T1000 (cell line): ENCODE data around the gene ABCC3.
A peak's percentile ranks its signal among the peaks of the same experiment; 100 is the strongest.
"Not testable (repeated sequence)": the region's sequence is repeated elsewhere in the genome, so short reads cannot be mapped to it uniquely, and the experiment has no call there.

ENCODE experiments used
- DNase-seq: peaks from one replicate; lab custom pipeline; 2025; ENCODE audit warnings: mixed read lengths; lab: John Stamatoyannopoulos, UW

The ABCC3 gene

DNA sequence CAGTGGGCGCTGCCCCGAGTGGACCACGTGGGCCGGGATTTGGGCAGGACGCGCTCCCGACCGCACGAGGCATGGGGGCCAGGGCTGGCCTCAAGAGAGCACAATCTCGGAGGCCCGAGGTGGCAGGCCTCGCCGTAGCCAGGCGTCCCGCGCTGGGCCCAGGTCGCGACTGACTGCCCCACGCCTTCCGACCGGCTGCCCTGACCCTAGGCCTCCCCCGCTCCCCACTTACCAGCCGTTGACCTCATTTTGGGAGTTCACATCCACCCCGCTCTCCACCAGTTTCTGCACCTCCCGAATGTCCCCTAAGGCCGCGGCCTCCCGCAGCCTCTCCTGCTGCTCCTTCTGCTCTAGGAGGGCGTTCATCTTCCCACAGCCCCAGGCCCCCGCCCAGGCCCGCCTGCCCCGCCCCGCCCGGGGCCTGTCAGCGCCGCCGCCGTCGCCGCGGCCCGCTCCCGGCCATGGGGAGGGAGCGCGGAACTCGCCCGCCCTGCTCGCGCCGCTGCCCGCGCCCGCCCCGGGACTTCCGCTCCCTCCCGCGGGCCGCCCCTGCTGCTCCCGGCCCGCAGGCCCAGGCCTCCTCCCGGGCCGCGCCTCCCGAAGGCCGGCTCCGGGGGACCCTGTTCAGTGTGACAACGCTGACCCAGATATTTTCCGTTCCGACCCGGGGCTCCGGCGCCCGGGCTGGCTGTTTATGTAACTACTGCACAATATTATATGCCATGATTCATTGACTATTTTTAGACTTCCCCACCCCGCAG lies 72.8 kb downstream of the ABCC3 start, which contains the start of gene ANKRD40:
TSS of gene ANKRD40 (minus strand) at position 626 of the 761 bp plus-strand sequence. CDS start at position 366, 260 bp downstream.
- peak; percentile 89 for DNase-seq

DNA sequence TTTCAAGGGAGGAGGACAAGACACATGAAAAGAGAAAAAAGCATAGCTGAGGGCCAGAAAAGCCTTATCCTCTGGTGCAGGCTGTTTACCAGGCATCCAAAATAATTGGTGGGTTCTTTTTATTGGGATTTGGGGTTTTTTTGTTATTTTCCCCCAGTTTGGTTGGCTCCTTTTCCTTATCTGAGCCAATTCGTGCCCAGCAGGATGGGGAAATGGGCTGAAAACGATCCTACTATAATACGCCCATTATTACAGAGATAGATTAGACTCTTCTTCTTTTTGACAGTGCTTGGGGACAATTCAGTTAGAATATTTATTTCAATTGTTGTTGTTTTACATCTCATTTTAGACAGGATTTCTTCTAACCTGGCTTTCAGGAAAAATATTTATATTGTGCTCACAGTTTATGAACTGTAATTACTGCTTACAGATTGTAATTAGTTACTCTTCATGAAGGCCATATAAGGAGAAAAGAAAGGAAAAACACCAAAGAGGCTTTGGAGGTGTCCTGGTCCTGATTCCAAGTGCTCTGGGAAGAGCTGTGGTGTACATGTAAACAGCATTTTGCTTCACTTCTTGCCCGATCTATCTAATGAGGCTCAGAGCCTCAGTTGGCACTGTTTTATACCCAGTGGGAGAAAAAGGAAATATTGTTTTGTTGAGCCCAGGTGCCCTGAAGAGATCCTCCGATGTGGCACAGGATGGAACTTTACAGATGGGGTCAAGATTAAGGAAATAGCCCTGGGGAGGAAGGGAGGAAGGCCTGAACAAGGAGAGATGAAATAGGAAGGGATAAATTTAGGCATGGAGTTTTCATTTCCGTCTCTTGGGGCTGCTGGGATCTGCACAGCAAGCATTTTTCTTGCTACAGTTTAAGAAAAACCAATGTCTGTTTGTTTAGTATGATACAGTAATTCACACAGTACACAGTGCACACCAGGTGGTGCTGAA lies 73.6 kb downstream of the ABCC3 start:
- no peak for DNase-seq

- not testable (repeated sequence) for DNase-seq
Observed at GRCh38 chr17:50709053-50709452, 74.4 kb downstream of the ABCC3 start.

DNA sequence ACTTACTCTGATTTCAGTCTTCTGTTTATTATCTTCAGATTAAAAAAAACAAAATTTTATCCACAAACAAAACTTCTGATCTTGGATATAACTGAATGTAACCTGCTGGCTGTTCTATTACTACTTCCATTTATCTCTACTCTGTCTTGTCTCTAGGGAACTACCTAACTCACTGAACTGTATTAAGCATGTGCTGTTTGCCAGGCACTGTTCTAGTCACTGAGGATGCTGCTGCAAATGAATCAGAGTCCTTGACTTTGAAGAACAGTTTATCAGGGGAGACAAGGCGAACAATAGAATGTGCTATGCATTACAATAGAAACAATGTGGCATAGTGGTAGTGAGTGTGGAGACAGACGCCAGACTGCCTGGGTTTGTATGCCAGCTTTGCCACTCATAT lies 75.3 kb downstream of the ABCC3 start:
- no peak for DNase-seq

- DNase-seq, result no peak
Observed at GRCh38 chr17:50710650-50711049, 76.0 kb downstream of the ABCC3 start.

DNA sequence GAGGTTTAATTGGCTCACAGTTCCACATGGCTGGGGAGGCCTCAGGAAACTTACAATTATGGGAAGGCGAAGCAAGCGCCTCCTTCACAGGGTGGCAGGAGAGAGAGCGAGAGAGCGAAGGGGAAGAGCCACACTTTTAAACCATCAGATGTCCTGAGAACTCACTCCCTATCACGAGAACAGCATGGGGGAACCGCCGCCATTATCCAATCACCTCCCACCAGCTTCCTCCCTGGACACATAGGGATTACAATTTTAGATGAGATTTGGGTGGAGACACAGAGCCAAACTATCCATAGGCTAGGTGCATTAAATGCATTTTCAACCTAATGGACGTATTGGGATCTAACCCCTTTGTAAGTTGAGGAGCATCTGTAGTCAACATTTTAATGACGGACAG lies 78.0 kb downstream of the ABCC3 start:
- no peak for DNase-seq

DNA sequence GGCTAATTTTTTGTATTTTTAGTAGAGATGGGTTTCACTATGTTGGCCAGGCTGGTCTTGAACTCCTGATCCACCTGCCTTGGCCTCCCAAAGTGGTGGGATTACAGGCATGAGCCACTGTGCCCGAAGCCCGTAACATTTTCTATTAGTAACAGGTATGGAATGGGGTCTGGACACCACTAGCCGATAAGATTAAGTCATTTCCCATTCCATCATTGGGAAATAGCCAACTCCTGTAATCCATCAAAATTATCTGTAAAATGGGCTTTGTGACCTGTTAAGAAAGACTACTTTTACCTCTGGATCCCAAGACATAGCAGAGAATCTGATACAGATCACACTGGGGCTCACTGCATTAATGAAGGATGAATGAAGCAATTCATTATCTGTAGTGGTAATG lies 80.8 kb downstream of the ABCC3 start:
- no peak for DNase-seq

DNA sequence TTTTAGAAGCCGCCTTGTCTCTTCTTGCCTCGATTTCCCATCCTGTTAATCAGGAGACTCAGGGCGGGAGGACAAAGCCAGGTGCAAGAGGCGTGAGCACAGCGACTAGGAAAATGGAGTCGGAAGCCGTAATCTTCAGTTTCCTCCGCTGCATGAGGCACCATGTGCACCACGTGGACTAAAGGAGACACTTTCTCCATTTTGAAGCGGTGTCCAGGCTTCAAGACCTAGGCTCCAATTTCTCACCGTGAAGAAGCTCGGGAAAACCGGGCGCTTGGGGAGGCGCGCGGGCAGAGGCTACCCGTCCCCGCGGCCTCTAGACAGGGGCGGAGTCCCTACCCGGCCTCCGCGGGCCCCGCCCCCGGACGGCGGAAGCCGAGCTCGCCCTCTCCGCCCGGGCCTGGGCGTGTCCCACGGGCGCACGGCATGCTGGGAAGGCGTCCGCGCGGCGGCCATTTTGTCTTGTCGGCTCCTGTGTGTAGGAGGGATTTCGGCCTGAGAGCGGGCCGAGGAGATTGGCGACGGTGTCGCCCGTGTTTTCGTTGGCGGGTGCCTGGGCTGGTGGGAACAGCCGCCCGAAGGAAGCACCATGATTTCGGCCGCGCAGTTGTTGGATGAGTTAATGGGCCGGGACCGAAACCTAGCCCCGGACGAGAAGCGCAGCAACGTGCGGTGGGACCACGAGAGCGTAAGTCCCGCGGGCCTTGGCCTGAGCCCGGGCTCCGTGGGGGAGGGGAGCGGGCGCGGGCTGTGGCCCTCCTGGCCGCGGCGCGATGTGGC lies 84.7 kb downstream of the ABCC3 start, which contains the start of gene LUC7L3:
TSS of gene LUC7L3 (plus strand) at position 460 of the 780 bp plus-strand sequence. CDS start at position 590, 130 bp downstream.
- peak; percentile 95 for DNase-seq

DNA sequence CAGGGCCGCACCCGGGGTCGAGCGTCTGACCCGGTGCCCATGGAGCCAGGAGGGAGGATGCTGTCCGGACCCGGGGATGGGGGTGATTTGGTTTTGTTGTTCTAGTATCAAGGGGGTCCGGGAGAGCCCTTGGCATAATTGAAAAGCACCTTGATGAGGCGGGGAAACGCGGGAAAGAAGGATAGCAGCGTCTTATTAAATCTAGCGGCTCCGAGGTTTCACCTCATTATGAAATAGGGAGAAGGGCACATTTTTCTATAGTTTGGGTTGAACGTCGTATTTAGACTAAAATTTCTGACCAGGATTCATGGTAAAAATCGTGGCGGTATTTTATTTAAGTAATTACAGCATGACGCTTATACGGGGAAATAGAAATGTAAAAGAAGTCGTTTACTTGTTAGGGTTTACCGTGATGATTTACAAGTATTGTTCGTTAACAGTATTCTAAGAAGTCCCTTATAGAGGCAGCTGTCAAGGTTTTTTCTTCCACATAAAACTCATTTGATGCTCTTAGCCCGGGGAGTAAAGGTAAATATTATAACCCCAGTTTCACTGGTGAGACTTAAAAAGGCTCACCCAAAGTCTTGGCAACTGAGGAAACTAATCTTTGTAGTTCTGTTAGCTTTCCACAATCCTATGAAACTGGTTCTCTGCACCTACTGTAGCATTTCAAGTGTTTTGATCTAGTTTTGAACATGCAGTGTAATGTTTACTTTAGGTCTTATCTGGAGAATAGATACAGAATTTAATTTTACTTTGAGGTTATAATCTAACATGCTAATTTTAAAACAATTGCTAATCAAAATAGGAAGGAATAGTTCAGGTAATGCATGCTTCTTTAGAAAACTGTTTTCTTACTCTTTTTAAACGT lies 85.5 kb downstream of the ABCC3 start:
- DNase-seq, result no peak

DNA sequence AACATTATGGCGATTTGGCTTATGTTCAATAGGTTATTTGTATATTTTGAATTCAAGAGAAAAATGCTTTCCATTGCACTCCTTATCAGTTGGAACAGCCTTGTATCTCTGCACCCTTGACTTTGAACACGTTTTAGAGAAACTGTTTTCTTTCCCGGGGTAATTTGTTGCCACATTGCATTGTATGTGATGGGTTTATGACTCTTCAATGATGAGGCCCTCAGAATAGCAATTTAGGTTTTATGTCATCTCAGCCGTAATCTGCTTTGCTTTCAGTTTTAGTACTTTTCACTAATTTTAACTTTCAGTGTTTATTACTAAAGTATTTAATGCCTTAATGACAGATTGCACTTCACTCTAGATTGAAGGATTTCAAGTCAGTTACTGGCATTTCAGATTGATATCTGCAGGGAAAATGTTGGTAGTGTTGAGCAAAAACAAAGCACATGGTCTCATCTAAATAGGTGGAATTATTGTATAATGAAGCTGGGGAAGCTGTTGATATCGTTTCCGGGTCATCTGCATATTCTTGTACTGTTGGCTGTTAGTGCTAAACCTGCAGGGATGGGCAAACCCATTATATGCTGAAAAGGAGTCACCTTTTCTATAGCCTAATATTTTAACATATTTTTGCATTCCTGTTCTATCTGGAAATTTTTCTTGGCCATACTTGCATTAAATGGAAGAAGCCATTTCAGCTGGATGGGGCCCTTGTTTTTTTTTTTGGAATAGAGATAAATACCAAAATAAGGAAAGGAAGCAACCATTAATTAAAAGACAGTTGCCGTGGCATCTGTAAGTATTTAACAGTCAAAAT lies 86.7 kb downstream of the ABCC3 start:
- DNase-seq, result no peak

DNA sequence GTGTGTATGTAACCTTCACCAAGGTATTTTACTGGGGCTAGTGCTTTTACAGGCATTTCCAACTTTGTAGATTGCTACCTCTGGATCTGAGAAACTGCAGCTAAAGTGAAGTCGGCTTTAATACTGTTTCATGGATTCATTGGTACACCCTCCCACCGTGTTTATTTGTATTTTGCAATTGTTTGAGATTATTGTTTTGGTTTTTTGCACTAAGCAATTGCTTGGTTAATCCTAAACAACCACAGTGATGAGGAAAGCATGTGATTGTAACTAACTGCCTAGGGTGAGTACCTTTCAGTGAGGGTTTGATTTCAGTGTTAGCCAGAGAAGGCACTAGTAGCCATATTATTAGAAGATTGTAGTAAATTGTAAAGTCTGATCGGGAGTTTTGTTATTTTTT lies 88.1 kb downstream of the ABCC3 start:
- DNase-seq, result no peak

DNA sequence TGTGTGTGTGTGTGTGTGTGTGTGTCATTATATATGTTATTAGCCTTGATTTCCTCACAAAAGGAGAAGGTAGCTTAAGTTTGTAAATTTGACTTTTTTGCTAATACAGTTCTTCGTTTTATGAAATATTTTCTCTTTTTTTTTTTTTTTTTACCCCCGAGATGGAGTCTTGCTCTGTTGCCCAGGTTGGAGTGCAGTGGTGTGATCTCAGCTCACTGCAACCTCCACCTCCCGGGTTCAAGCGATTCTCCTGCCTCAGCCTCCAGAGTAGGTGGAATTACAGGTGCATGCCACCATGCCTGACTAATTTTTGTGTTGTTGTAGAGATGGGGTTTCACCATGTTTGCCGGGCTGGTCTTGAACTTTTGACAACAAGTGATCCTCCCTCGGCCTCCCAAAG lies 89.9 kb downstream of the ABCC3 start:
- DNase-seq, result not testable (repeated sequence)

DNA sequence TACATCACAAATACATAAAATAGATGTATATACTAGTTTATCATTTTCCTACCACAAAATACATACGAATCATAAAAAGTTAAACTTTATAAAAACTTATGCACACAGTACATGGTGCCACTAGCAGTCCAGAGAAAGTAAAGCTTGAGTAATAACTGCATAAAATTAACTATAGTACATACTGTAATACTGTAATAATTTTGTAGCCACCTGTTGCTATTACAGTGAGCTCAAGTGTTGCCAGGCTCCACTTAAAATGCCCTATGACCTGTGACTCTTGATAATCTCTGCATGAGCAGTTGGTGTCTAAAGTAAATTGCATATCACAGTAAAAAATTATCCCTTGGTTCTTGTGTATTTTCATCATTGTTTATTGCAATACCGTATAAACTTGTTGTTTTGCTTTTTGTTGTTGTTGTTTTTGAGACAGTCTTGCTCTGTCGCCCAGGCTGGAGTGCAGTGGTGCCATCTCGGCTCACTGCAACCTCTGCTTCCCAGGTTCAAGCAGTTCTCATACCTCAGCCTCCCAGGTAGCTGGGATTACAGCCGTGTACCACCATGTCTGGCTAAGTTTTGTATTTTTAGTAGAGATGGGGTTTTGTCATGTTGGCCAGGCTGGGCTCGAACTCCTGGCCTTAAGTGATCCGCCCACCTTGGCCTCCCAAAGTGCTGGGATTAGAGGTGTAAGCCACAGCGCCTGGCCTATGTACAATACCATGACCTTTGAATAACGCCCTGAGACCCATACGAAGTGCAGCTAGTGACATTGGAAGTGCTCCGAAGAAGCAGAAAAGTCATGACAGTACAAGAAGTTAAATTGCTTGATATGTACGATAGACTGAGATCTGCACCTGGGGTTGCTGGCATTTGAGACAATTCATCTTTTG lies 91.3 kb downstream of the ABCC3 start:
- DNase-seq, result no peak

DNA sequence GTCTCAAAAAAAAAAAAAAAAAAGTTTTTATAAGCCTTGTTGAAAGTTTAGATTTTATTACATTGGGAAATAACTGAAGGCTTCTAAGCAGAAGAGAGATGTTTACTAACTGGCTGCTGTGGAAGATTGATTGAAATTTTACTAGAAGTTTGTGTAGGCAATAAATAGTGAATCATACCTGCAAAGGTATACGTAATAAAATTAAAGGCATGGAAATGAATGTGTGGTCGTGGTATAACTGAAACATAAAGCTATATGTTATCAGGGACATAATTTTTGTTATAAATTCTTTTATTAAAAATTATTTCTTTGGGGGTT lies 93.4 kb downstream of the ABCC3 start:
- DNase-seq, result no peak

DNA sequence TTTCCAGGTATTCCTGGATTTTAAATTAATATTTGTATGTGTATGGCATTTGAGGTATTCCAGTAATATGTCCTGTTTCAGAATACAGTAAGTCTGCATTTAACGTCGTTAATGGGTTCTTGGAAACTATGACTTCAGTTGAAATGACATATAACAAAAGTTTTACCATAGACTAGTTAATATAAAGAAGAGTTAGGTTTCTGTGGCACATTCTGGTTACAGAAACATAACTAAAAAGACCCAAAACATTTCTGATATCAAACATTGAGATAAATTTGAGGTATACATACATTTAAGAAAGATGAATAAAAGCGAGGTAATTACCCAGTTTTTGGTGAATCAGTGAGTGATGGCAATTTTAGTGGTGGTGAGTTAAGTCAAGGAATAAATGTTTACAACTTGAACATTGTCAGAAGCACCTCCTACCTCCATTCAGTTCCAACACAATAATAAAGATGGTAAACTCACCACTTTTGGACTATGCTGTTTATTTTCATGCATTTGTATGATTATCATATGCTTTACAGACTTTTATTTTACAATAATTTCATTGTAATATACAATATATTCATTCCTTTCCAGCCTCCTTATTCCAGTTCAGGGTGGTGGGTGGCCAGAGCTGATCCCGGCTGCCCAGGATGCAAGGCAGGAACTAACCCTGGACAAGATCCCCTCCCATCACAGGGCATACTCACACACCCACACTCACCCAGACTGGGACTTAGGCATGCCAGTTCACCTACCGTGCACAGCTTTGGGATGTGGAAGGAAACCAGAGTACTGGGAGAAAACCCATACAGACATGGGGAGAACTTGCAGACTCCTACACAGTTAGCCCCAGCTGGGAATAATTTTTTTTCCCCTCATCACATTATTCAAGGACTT lies 94.4 kb downstream of the ABCC3 start:
- DNase-seq, result no peak

DNA sequence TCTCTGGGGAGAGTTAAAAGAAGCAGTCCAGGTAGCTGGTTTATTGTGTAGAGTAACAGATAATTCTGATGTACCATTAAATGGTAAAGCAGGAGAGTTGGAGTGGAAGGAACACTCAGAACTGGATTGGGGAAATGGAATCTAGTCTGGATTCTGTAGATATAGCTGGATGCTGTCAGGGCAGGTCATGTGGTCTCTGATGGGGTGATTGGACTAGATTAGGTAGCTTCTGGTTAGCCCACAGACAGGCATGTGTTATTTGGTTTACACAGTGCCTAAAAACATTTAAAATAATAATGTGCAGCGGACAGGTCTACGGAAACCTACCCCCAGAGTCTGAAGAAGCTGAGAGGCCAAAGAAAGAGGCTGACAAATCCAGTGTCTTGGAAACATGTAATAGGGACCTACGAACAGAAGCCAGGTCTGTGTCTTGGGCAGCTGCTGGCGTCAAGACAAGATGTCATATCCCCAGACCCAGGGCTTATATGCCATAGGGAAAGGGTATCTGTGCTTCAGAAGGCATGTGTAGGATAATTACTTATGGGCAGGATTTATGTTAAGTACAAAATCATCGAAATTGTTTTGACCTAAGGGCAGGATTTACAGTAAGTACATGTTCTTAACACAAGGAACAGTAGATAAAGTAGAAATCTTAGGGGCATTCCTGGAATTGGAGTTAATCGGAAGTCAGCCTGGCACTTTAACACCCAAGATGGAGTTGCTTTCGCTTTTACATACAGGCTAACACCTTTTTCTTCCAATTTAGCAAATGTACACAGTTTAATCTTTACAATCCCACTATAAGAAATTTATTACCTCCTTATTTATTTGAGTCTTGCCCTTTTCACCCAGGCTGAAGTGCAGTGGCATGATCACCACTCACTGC lies 97.1 kb downstream of the ABCC3 start:
- no peak for DNase-seq

- no peak for DNase-seq
Observed at GRCh38 chr17:50735287-50735686, 100.6 kb downstream of the ABCC3 start.
